Activated naive CD8-positive, alpha-beta T cell treated with anti-CD3 and anti-CD28 coated beads for 36 hours (primary cell): ENCODE data around the gene NBPF12. TPM values are rescaled to one million over a fixed set of nuclear protein-coding genes. Genes with fewer than 3 reads are reported as not detected.
"Not testable (repeated sequence)": the region's sequence is repeated elsewhere in the genome, so short reads cannot be mapped to it uniquely, and the experiment has no call there.

Experiments
- DNase-seq: peaks from one replicate; pipeline ENCODE4 v3.0.0; 2021
- H3K27ac Mint-ChIP-seq: one replicate; pipeline ENCODE4 v1.8.0; 2022; ENCODE audit warnings: mild to moderate bottlenecking, moderate library complexity, mixed read lengths
- H3K27me3 Mint-ChIP-seq: one replicate; pipeline ENCODE4 v1.8.0; 2022; ENCODE audit warnings: mild to moderate bottlenecking, mixed read lengths
- H3K36me3 Mint-ChIP-seq: one replicate; pipeline ENCODE4 v1.8.0; 2021; ENCODE audit warnings: mild to moderate bottlenecking, mixed read lengths
- H3K4me1 Mint-ChIP-seq: one replicate; pipeline ENCODE4 v1.8.0; 2021; ENCODE audit warnings: mixed read lengths
- H3K4me3 Mint-ChIP-seq: one replicate; pipeline ENCODE4 v1.8.0; 2022; ENCODE audit warnings: mild to moderate bottlenecking, moderate library complexity, mixed read lengths
- H3K9me3 Mint-ChIP-seq: one replicate; pipeline ENCODE4 v1.8.0; 2022; ENCODE audit warnings: mixed read lengths
- total RNA-seq, 2 experiments: library from RNA; stranded (reverse); gene quantifications; one replicate each; pipeline ENCODE4 v1.2.3, GENCODE V29; 2021

The NBPF12 gene
- total RNA-seq, 2 experiments from 2014 or later: 6.0 to 6.5 TPM

DNA sequence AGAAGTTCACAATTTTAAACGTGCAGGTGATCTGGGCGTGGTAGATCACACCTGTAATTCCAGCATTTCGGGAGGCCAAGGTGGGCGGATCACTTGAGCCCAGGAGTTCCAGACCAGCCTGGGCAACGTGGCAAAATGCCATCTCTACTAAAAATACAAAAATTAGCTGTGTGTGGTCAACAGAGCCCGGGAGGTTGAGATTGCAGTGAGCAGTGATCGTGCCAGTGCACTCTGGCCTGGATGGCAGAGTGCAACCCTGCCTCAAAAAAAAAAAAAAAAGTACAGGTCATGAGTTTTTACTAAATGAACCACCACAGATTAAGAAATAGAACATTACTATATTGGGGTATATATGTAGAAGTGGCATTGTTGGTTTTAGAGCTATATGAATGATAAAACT lies 2.2 kb downstream of the NBPF12 start:
- H3K27me3 Mint-ChIP-seq, H3K36me3 Mint-ChIP-seq, H3K27ac Mint-ChIP-seq: not testable (repeated sequence)

DNA sequence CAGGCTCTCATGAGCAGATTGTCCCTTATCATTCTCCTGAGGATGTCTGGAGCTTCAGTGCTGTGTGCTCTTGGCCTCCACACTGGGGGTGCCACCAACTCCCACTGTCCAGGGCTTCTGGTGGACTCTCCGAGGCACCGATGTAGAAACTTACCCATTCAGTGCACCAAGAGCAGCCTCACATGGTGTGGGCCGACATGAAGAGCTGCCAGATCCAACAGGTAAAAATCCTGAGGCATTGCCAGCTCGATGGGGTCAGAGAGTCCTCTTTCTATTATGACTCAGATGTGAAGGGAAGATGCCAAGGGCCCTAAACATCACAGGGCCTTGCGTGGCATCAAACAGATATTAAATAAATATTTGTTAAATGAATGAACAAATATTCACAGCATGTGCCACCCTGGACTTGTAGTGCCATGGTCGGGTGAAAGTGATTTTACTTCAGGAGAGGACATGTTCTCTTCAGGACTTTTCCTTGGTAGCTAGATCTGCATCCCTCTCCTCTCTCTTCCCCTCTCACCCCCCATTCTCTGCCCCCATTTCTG lies 5.3 kb downstream of the NBPF12 start:
- not testable (repeated sequence) for H3K9me3 Mint-ChIP-seq, H3K27me3 Mint-ChIP-seq, H3K4me1 Mint-ChIP-seq, H3K36me3 Mint-ChIP-seq, H3K27ac Mint-ChIP-seq, H3K4me3 Mint-ChIP-seq, DNase-seq

More for the DNA sequence above, 2.2 kb downstream of the NBPF12 start:
- Mint-ChIP-seq H3K4me3 (peak overlapping the region; percentile 40), H3K4me1 (peaks cover 12% of the 10 kb centered on the region)
- H3K9me3 Mint-ChIP-seq, DNase-seq: not testable (repeated sequence)

- not testable (repeated sequence) for H3K27ac Mint-ChIP-seq, H3K27me3 Mint-ChIP-seq, H3K4me3 Mint-ChIP-seq, H3K36me3 Mint-ChIP-seq, DNase-seq, H3K9me3 Mint-ChIP-seq, H3K4me1 Mint-ChIP-seq
These were observed 10.0 kb downstream of the NBPF12 start for GRCh38 chr1:146948127-146948526.

GRCh38 chr1:146964340-146964739 lies 26.2 kb downstream of the NBPF12 start:
- H3K9me3 Mint-ChIP-seq, H3K4me3 Mint-ChIP-seq, H3K36me3 Mint-ChIP-seq, H3K27me3 Mint-ChIP-seq, DNase-seq, H3K27ac Mint-ChIP-seq, H3K4me1 Mint-ChIP-seq: not testable (repeated sequence)

DNA sequence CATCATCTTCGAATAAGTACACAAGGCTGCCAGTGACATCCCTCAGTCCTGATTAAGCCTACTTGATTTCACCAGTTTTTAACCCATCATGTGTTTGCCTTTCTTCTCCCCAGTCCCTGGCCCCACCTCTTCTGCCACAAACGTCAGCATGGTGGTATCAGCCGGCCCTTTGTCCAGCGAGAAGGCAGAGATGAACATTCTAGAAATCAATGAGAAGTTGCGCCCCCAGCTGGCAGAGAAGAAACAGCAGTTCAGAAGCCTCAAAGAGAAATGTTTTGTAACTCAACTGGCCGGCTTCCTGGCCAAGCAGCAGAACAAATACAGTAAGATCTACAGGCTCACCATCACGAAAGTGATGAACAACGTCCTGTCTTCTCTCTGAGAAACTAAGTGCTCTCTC lies 28.2 kb downstream of the NBPF12 start:
- H3K9me3 Mint-ChIP-seq, H3K4me3 Mint-ChIP-seq, H3K27ac Mint-ChIP-seq, H3K4me1 Mint-ChIP-seq, H3K36me3 Mint-ChIP-seq, H3K27me3 Mint-ChIP-seq, DNase-seq: not testable (repeated sequence)

DNA sequence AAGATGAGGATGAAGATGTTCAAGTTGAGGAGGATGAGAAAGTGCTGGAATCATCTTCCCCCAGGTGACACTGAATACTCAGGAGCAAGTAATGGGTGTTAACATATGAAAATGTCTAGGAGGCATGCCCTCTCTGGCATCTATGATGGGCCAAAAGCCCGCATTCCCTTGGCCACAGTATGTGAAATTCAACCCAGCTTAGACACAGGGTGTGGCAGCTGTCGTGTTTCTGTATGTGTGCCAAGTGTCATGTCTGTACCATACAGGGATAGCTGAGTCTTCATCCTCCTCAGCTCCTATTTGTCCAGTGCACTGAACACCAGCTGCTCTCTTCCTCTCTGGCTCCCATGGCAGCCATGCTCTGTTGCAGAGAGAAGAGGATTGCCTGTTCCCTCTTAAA lies 32.5 kb downstream of the NBPF12 start:
- not testable (repeated sequence) for H3K27ac Mint-ChIP-seq, DNase-seq, H3K4me1 Mint-ChIP-seq, H3K27me3 Mint-ChIP-seq, H3K4me3 Mint-ChIP-seq, H3K36me3 Mint-ChIP-seq, H3K9me3 Mint-ChIP-seq

DNA sequence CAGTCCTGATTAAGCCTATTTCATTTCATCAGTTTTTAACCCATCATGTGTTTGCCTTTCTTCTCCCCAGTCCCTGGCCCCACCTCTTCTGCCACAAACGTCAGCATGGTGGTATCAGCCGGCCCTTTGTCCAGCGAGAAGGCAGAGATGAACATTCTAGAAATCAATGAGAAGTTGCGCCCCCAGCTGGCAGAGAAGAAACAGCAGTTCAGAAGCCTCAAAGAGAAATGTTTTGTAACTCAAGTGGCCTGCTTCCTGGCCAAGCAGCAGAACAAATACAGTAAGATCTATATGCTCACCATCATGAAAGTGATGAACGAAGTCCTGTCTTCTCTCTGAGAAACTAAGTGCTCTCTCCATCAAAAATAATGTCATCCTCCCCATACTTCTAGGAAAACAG lies 34.6 kb downstream of the NBPF12 start:
- H3K27ac Mint-ChIP-seq, H3K27me3 Mint-ChIP-seq, H3K4me1 Mint-ChIP-seq, DNase-seq, H3K4me3 Mint-ChIP-seq, H3K36me3 Mint-ChIP-seq, H3K9me3 Mint-ChIP-seq: not testable (repeated sequence)

DNA sequence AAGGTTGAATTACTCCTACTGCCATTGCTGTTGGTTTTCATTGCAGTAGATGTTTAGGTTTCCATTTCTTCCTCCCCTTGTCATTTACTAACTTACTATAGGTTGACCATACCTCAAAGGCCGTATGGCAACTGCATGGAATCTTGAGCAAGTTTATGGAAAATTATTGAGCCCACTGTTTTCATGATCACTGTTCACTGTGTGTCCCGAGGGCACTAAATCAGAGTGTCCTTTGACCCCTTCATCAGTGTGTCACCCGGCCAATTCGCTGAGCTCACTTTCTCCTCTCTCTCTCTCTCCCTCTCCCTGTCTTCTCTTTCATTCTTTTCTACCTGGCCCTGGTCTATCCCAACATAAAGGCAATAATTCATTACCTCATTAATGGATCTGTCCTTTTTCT lies 47.7 kb downstream of the NBPF12 start:
- not testable (repeated sequence) for H3K36me3 Mint-ChIP-seq, H3K4me1 Mint-ChIP-seq, H3K4me3 Mint-ChIP-seq, DNase-seq, H3K27me3 Mint-ChIP-seq, H3K9me3 Mint-ChIP-seq, H3K27ac Mint-ChIP-seq

- not testable (repeated sequence) for H3K4me3 Mint-ChIP-seq, H3K27ac Mint-ChIP-seq, H3K4me1 Mint-ChIP-seq, DNase-seq, H3K9me3 Mint-ChIP-seq, H3K27me3 Mint-ChIP-seq, H3K36me3 Mint-ChIP-seq
These were observed 48.3 kb downstream of the NBPF12 start for GRCh38 chr1:146986450-146986849.

DNA sequence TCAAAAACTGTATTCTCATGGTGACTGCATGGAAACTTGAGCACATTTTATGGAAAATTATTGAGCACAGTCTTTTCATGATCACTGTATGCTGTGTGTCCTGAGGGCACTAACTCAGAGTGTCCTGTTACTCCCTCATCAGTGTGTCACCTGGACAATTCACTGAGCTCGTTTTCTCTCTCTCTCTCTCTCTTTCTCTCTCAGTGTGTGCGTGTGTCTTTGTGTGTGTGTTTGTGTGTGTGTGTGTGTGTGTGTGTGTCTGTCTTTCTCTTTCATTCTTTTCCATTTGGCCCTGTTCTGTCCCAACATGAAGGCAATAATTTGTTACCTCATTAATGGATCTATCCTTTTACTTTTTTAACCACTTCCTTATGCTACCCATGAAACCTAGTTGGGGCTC lies 49.4 kb downstream of the NBPF12 start:
- H3K4me1 Mint-ChIP-seq, H3K9me3 Mint-ChIP-seq, H3K27me3 Mint-ChIP-seq, DNase-seq, H3K4me3 Mint-ChIP-seq, H3K36me3 Mint-ChIP-seq, H3K27ac Mint-ChIP-seq: not testable (repeated sequence)

DNA sequence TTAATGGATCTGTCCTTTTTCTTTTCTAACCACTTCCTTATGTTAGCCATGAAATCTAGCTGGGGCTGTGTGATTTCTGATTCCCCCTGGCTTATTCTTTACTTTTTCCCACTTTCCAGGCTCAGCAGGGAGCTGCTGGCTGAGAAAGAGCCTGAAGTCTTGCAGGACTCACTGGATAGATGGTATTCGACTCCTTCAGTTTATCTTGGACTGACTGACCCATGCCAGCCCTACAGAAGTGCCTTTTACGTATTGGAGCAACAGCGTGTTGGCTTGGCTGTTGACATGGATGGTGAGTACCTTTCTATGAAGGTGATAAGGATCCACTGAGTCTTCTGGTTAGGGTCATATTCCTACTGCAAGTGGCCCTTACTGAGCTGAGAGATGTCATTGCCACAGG lies 51.3 kb downstream of the NBPF12 start:
- H3K36me3 Mint-ChIP-seq, H3K9me3 Mint-ChIP-seq, H3K27me3 Mint-ChIP-seq, DNase-seq, H3K27ac Mint-ChIP-seq, H3K4me3 Mint-ChIP-seq, H3K4me1 Mint-ChIP-seq: not testable (repeated sequence)

DNA sequence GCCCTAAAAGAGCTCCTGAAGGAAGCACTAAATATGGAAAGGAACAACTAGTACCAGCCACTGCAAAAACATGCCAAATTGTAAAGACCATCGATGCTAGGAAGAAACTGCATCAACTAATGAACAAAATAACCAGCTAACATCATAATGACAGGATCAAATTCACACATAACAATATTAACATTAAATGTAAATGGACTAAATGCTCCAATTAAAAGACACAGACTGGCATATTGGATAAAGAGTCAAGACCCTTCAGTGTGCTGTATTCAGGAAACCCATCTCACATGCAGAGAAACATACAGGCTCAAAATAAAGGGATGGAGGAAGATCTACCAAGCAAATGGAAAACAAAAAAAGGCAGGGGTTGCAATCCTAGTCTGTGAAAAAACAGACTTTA lies 70.4 kb downstream of the NBPF12 start:
- not testable (repeated sequence) for H3K4me1 Mint-ChIP-seq, H3K27ac Mint-ChIP-seq, DNase-seq, H3K4me3 Mint-ChIP-seq, H3K36me3 Mint-ChIP-seq
- peaks cover 27% of the 10 kb centered on the region for H3K27me3 Mint-ChIP-seq
- peaks cover 21% of the 10 kb centered on the region for H3K9me3 Mint-ChIP-seq

GRCh38 chr1:147026975-147027374 lies 88.9 kb downstream of the NBPF12 start:
- not testable (repeated sequence) for H3K27ac Mint-ChIP-seq, H3K36me3 Mint-ChIP-seq, DNase-seq, H3K4me3 Mint-ChIP-seq, H3K4me1 Mint-ChIP-seq, H3K9me3 Mint-ChIP-seq
- peaks cover 13% of the 10 kb centered on the region for H3K27me3 Mint-ChIP-seq

DNA sequence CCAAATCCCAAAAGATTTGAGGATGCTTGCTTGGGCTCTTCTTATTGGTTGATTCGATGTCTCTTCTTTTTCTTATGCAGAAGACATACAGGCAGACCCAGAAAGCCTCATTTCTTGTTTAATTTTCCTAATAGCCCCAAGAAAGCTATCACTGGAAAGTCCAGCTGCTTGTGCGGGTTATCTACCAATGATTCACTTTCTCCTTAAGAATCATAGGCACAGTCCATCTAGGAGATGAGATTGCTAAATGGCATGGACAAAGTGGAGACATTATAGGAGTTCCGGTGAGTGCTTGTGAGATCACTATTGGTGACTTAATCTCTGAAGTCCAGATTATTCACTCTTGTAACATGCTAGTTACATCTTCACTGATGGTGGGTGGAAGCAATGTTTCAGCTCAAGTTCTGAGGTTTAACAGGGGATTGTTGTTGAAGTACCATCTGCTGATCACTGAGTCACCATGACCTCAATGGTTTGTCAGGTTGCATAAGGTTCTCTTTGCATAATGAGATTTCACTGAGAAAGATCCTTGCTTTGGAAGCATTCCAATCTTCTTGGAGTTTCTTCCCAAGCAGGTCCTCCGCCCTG lies 92.0 kb downstream of the NBPF12 start:
- H3K27ac Mint-ChIP-seq: peak overlapping the region; percentile 34
- DNase-seq, H3K4me3 Mint-ChIP-seq: not testable (repeated sequence)

DNA sequence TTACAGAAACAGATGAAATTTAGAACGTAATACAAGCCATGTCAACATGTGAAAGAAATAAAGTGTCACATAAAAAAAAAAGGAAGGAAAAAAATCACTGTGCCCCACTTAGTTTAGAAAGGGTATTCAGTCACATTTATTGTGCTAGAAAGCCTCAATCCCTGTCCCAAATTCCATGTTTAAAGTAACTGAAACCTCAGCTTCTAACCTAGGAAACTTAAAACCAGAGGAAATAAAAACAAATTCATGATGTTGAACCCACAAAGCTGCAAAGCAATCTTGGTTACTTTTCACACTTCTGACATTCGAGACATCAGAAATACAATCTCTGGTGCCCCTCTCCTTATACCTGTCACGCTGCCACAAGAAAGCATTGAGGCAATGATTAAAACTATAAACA lies 101.8 kb downstream of the NBPF12 start:
- Mint-ChIP-seq H3K4me1 (peaks cover 13% of the 10 kb centered on the region), H3K27me3 (peaks cover 8% of the 10 kb centered on the region), H3K36me3 (no peaks in the 10 kb centered on the region), H3K4me3 (no peak overlapping the region), H3K9me3 (peaks cover 2% of the 10 kb centered on the region), H3K27ac (no peak overlapping the region)
- no peak for DNase-seq

More for the DNA sequence above, 92.0 kb downstream of the NBPF12 start:
- not testable (repeated sequence) for H3K4me1 Mint-ChIP-seq, H3K9me3 Mint-ChIP-seq, H3K36me3 Mint-ChIP-seq
- H3K27me3 Mint-ChIP-seq: peaks cover 23% of the 10 kb centered on the region

DNA sequence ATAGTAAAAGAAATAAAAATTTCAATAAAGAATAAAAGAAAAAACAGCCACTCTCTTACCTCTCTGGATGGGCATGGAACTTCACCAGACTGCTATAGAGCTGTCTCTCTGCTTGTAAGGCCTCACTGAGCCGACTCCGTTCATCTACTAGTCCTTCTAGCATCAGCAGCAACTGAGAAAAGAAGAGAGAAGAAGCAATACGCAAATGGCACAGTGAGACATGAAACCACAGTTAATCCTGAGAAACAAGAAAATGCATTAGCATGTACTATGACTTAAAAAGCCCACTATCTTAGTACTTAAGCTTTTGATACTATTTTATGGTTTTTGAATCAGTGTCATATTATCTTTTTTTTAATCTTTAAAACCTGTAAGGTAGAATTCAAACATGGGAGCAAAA lies 104.8 kb downstream of the NBPF12 start:
- H3K36me3 Mint-ChIP-seq, H3K9me3 Mint-ChIP-seq, H3K27me3 Mint-ChIP-seq, H3K4me3 Mint-ChIP-seq, DNase-seq, H3K27ac Mint-ChIP-seq: not testable (repeated sequence)
- H3K4me1 Mint-ChIP-seq: peaks cover 31% of the 10 kb centered on the region
